CD4-positive, alpha-beta T cell treated with Interferon alpha-2 for 1 hour (primary cell): ENCODE measurements around the gene IFT25.

Experiments used
- DNase-seq, 2 donors: peaks; one replicate each; pipeline ENCODE4 v3.0.0-alpha.2; 2020 to 2022

The IFT25 gene

DNA sequence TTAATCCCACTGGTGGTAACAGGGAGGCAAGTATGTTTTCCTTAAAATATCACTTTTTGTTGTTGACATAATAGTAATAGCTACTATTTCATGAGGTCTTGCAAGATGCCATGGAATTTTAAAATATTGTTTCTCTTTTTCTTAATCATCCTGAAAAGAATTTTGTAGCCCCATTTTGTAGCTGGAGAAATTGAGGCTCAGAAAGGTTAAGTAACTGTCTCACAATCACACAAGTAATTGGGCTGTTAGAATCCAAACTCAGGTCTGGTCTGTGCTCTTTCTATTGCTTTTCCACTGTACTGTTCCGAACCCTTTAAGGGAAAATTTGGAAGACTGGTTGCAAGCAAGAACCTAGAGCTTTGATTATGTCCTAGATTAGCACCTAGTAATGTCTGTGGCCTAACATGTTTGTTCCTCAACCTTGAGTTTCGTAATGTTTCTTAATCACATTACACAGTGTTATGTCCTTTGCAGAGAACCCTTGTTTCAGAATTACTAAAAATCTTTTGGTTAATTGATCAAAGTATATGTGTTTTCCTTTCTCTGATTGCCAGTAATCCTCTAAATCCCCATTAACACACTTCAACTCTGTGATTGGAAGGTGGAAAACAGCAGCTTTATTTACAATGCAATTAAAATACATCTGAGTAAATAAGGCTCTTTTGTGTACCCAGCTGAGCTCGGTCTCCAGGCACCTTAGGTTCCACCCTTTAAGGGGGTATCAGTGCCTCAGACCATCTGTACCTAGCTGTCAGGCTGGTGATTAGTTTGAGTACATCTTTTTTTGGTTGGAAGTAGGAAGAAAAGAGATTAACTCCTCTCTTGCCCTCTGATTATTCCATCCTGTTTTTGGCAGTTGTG lies 11.0 kb upstream of the IFT25 start:
- no peak for DNase-seq

DNA sequence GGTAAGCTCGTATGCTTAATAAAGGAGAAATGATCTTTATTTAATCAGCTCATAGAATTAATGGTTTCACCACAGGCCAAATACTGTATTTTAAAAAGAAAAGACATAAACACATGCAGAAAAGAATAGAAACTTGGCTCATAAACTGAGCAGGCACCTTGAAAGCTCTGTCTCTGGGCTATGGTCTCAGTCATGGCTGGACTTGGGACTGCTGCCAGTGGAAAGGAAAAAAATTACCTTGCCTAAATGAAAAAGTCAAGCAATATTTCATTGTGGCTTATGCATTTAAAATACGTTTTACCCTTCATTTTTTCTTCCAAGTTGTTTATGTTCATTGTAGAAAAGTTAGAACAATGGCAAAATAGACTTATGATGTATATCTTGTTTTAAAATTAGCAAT lies 8.6 kb upstream of the IFT25 start:
- DNase-seq, result no peak

DNA sequence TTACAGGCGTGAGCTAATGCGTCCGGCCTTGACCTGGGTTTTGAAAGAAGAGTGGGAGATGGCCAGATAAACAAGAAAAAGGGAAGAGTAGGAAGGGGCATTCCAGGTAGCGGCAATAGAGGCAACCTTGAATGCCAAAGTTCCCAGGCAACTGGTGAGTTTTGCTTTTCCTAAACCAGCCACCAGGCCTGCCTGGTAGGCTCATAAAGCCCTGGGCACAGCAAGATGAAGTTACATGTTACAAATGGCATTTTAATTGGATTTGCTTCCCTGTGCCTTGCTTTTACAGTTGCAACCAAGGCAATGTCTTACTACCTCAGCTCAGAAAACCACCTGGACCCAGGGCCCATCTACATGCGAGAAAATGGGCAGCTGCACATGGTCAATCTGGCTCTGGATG lies 6.2 kb upstream of the IFT25 start:
- no peak for DNase-seq

DNA sequence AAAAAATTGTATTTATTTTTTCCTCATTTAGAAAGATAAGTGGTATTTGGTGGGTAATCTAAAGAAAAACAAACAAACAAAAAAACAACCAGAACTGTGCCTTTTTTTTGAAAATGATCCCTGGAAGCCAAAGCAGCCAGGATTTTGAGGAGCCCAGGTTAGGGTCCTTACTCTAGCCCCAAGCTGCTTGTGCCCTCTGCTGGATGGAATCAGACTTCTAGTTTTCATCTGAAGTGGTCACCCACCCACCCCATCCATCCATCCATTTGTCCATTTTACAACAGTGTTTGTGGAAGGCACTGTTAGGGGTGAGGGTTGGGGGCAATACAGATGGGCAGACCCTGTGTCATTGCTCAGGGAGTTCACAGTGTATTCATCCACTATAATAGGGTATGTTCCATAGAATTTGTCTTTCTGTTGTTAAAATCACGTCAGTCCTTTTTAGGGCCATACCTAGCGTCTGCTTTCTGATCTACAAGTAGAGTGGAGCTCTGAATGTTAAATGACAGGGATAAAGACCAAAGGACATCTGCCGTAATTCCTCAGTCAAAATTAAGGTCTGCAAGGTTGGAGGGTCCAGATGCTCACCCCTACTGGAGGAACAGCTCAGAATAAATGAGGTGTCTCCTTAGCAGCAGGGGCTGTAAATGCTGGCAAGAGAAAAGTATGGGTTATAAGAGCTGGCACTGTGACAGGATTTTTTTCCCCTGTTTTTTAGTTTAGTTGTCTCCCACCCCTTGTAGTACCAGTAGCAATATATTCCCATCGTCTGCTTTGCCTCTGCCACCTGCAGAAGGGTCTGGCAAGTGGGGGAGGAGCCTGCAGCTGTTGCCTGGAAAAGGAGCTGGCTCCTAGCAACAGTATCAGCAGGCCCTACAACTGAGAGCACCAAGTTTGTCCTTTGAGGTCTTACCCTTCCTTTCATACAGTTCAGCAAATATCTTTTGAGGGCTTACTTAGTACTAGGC lies 3.8 kb upstream of the IFT25 start:
- peak in 1 of 2 donors; percentile 43 for DNase-seq

DNA sequence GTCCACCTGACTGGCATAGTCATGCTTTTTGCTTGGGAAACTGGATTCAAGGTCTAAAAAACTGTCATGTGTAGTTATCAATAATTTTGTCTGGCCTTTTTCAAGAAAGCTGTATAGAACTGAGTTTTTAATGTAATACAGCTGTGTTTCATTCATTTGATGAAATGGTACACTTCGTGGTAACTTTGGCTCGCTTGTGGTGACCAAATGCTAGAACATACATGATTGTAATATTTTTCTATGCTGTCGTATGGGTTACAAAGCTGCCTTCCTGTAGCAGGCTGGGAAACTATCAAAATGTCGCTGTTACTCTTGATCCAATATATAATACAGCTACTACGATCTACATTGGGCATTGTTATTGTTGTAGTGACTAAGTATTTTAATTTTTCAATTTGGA lies 2.8 kb upstream of the IFT25 start:
- no peak for DNase-seq

DNA sequence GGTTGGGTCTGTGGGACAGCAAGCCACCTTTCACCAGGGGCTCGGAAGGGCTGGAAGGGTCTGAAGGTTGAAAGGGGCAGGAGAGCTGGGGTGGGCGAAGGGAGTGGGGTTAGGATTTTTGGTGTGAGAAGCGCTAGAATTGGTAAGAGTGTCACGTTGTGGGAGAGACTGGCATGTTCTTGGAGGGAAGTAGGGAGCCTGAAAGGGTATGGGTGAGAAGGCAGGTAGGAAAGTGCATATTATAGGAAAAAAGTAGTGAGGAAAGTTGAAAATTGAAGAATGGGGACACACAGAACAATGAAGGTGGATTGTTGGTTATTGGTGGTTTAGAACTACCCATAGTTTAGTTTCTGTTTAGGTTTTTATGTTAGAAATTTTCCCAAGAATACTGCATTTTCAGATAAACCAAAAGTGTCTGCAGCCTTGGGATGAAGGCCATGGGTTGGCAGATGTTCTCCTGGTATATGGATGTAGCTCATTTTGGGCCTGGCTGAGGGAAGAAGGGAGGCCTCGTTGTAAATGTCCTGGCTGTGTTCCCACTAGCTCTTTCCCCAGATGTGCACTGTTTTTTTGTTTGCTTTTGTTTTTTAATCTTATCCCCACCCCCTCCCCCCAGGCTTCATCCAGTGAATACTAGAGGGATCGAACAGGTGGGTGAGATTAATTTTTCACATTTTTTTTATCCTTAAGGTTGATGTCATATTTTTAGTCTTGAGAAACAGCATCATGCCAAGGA lies 1.8 kb upstream of the IFT25 start:
- DNase-seq, result no peak

DNA sequence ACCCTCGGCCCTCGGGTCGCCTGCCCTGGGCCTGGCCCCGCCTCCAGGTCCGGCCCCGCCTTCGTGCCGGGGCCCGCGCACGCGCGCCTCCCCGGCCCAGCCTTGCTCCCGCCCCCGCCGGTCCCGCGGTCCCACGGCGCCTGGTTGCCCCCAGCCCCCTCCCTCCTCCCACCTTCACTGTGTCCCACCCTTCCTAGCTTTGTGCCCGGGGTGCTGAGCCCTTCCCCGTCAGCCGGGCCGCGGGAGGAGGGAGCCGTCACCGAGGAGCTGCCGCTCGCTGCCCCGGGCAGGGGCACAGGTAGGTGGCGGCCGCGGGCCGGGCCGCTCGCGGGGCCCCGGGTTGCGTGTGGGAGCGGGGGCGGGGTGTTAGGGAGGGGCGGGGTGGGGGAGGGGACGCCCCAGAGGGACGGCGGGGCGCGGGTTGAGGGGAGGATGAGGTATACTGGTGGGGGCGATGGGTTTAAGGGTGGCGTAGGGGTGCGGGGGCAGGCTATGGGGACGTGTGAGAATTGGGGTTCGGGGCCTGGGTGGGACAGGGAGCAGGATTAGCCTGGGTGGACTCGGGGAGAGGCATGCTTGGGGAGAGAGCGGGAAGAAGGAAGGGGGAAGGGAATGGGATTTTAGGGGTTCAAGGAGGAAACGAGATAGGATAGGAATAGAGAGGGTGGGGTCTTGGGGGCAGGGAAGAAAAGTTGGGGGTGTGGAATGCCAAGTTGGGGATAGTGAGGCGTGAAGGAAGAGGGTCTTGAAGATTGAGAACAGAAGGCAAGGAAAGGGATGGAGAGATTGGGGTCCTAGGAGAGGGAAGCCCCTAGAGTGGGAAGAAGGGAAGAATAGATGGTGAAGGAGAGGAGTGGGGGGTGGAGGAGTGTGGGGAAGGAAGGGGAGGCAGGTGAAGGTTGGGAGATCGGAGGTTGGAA lies 1.0 kb upstream of the IFT25 start, which contains the start of gene LRRC42:
LRRC42 (plus strand) TSS at position 99 of the 920 bp plus-strand sequence. CDS start 5,650 bp downstream, outside the sequence.
- DNase-seq, result no peak

DNA sequence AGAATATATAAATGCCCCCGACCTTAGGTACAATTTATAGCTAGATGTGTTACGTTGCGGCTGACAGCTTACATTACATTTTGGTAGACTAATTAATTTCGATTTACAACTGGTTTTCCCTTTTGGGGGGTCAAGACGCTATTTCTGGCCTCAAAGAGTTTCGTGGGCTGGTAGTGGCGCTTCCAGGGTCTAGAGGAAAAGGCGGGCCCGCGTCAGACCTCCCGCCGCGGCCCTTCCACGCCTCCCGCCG lies 391 bp downstream of the IFT25 start:
- no peak for DNase-seq

DNA sequence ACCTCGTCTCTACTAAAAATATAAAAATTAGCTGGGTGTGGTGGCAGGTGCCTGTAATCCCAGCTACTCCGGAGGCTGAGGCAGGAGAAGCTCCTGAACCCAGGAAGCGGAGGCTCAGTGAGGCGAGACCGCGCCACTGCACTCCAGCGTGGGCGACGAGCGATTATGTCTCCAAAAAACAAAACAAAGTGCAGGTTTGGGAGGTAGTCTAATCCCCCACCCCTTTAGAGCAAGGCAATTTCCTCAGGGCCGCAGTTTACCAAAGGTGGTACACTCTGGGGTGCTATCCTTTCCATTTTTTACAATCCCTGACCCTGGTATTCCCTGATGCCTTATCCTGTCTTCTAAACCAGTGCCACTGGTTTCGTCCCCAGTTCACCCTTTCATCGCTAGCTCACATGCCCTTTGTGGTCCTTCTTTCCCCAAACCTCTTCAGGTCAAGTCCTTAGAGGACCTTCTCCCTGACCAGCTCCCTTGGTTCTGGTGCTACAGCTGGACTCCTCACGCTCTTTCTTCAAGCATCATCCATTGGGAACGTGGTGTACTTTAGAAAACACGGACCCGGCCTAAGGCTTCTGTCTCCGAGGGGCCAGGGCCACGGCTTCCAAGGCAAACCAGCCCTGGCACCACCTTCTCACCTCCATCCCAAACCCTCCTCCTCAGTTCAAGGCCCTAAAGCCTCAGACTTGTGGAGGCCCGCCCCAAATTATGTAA lies 873 bp downstream of the IFT25 start:
- DNase-seq, result no peak

DNA sequence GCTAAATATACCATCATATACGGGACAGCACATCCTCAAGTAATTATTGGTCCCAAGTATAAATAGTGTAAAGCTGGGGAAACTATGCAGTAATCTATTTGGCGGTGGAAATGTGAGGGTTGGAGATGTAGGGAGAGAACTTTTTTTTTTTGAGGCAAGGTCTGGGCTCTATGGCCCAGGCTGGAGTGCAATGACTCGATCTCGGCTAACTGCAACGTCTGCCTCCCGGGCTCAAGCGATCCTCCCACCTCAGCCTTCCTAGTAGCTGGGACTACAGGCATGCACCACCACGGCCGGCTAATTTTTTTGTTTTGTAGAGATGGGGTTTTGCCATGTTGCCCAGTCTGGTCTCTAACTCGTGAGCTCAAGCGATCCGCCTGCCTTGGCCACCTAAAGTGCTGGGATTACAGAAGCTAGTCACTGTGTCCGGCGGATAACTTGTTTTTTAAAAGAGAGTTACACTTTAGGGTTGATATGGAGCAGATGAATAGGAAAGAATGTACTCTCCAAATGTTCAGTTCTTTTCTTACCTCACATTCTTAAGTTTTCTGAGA lies 1.9 kb downstream of the IFT25 start:
- no peak for DNase-seq

DNA sequence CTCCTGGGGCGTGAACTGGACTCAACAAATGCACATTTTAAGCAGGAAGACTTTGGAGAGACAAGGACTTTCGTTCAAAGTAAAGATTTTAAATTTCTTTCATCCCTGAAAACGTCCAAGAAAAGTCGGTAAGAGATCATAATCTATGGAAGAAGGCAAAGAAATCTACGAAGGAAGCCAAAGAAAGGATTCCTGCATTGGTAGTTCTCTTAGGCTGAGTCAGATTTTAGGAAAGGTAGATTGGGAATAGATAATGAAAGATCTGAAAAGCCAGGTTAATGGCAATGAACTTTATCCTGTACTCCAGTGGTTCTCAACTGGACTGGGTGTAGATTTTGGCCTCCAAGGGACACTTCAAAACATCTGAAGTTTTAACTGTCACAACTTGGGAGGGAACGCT lies 2.4 kb downstream of the IFT25 start:
- no peak for DNase-seq

DNA sequence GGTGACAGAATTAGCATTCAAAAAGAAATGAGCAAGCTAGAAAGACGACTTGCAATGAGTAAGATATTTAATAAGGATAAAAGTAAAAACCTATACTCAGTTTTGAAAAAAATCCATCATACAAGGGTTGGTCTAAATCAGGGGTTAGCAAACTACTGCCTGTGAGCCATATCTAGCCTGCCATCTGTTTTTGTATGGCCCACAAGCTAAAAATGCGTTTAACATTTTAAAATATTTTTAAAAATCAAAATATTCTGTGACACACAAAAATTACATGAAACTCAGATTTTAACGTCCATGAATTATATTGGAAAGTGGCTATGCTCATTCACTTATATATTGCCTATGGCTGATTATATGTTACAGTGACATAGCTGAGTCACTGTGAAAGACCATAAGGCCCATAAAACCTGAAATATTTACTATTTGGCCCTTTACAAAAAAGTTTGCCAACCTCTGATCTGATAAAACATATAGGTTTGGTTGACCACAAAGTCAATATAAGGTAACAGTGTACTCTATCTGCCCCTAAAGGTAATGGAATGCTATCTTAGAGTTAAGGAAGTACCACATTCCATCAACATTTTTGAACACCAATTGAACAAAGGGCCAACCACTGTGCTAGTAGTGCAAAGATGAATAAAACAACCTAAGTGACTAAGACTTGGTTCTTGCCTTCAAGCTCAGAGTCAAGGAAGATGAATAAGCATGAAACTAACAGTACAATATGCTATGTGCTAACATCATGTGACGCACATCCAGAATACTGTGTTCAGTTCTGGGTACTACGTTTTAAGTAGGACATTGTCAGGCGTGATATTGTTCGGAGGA lies 3.2 kb downstream of the IFT25 start:
- DNase-seq, result no peak

DNA sequence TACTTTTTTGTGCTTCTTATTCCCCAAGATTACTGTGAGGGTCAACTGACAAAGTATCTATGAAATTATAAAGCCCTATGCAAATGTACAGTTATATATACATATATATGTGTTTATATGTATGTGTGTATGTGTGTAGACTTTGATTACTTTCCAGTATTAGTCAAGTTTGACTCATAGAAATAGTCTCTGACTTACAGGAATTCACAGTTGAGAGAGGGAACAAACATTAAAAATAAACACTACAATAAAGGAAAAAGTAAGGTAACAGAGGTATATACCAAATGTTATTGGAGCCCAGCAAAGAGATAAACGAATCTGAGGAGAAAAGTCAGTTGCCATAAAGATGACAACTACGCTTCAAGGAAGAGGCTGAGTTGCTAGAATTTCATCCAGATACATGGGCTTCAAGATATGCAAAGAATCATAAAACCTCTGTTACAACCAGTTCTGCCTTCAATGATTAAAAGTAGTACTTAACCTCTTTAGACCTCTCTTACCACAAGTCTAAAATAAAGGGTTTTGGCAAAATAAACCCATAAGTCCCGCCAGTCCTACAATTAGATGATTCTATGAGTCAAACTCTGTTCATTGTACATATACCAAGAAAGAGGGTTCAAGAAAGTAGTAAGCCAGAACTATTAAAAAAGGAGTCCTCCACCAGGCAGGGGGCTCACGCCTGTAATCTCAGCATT lies 7.2 kb downstream of the IFT25 start:
- DNase-seq, result no peak

DNA sequence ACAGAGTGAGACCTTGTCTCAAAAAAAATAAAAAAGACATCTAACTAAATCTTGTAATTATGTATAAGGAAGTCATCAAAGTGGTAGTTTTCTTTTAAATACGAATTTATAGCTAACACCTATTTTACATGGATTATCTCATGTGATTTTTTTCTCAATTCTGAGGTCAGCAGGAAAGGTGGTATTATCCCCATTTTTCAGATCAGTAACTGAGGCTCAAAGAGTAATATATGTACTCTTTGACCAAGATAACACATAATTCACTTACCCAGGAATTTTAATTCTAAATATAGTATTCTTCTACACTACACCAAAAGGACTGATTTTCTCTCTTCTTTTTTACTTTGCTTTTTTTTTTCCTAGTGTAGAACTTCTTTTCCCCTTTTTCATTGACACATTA lies 9.1 kb downstream of the IFT25 start:
- no peak for DNase-seq

DNA sequence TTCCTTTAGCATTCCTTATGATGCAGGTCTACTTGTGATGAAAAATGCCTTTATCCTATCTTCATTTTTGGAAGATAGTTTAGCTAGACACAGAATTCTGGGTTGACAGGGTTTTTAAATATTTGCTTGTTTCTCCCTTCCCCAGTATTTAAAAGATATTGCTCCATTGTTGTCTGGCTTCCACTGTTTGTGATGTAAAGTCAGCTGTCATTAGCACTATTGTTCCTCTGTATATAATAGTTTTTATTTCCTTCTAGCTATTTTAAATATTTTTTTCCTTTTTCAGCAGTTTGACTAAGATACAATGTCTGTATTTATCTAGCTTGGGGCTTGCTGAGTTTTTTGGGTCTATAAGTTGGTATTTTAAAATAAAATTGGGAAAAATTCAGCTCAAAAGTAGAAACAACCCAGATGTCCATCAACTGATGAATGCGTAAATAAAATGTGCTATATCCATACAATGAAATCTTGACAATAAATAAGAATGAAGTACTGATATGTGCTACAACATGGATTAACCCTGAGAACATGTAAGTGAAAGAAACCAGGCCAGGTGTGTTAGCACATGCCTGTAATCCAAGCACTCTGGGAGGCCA lies 11.2 kb downstream of the IFT25 start:
- no peak for DNase-seq

DNA sequence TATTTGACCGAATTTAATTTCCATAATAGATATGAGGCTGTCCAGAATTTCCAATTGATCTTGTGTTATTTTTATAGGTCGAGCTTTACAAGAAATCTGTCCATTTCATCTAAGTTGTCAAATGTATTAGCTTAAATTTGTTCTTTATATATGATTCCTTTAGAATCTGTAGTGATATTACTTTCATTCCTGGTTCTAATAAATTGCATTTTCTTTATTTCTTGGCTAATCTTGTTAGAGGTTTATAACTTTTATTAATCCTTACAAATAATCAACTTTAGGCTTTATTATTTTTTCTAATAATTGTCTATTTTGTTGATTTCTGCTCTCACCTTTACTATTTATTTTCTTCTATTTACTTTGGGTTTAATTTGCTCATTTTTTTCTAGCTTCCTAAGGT lies 14.0 kb downstream of the IFT25 start:
- DNase-seq, result no peak

DNA sequence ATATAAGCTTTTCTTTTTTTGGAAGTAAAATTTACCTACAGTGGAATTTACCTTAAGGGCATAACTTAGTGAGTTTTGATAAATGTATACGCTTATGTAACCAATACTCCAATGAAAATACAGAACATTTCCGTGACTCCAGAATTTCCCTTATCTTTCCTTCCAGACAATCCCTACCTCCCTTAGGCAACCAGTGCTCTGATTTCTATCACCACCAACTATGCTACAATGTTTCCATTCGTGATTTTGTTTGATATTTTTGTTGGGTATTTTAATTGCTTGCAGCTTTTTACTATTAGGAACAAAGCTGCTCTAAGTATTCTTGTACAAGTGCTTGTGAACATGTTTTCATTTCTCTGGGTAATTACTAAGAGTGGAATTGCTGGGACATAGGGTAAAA lies 14.6 kb downstream of the IFT25 start:
- no peak for DNase-seq

DNA sequence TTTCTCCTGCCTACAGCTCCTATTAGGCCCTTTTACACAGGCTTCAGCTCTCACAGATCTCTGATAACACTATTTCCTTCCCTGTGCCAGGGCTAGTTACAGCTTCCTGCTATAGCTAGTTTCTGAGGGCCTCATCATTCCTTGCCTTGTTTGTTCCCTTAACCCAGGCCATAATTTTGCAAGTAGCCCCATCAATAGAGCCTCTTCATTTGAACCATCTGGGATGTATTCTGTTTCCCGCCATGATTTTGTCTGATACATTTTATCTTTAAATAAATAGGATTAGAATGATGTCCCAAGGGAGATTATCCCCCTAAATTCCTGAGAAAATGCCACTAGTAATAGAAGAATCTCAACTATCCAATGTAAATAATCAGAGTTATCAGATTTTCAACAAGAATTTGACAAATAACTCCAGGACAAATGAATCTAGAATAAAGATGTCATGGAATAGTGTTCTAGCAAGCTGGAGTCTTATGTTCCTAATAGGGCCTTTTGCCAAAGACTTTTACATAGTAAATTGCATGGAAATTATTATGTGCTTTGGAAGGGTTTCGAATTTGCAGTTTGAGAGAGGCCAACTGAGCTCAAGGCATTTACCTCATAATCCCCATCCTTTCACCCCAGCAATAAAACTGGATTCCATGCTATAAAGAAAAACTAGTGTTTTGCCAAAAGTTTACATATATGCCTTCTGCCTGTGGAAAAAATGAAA lies 16.1 kb downstream of the IFT25 start:
- DNase-seq, result no peak
